Hepatocyte (in vitro differentiated cells): ENCODE measurements around the gene MOB2. TPM values are rescaled to one million over a fixed set of nuclear protein-coding genes. Genes with fewer than 3 reads are reported as not detected.

Experiments used
- DNase-seq: peaks from one replicate; pipeline ENCODE4 v3.0.0-alpha.2; 2016; ENCODE audit warnings: low spot score
- H2AFZ ChIP-seq: fragments of 200-600 bp; sonication (generic); 2 replicates; pipeline ENCODE4 v1.6.0; 2016; ENCODE audit warnings: antibody characterized with exemption, mild to moderate bottlenecking
- H3K27ac ChIP-seq: fragments of 200-600 bp; sonication (generic); 2 replicates; pipeline ENCODE4 v1.5.1; 2016; ENCODE audit warnings: mild to moderate bottlenecking
- H3K27me3 ChIP-seq: fragments of 200-600 bp; sonication (generic); 2 replicates; pipeline ENCODE4 v1.6.1; 2016
- H3K36me3 ChIP-seq: fragments of 200-600 bp; sonication (generic); replicated peaks from 2 replicates; pipeline ENCODE4 v1.5.1; 2016; ENCODE audit warnings: low read depth; ENCODE audit not compliant: insufficient read depth
- H3K4me1 ChIP-seq: fragments of 200-600 bp; sonication (generic); 2 replicates; pipeline ENCODE4 v1.5.1; 2016; ENCODE audit warnings: mild to moderate bottlenecking, moderate library complexity; ENCODE audit not compliant: insufficient read depth
- H3K4me2 ChIP-seq: fragments of 200-600 bp; sonication (generic); 2 replicates; pipeline ENCODE4 v1.6.0; 2016
- H3K4me3 ChIP-seq: fragments of 200-600 bp; sonication (generic); 2 replicates; pipeline ENCODE4 v1.5.1; 2016; ENCODE audit warnings: mild to moderate bottlenecking
- H3K79me2 ChIP-seq: fragments of 200-600 bp; sonication (generic); 2 replicates; pipeline ENCODE4 v1.6.0; 2017; ENCODE audit warnings: mild to moderate bottlenecking
- H3K9me2 ChIP-seq: fragments of 200-600 bp; sonication (generic); replicated peaks from 2 replicates; pipeline ENCODE4 v1.6.0; 2017; ENCODE audit warnings: mild to moderate bottlenecking; ENCODE audit not compliant: insufficient read depth
- H3K9me3 ChIP-seq: fragments of 200-600 bp; sonication (generic); 2 replicates; pipeline ENCODE4 v1.5.1; 2016; ENCODE audit warnings: low read depth, mild to moderate bottlenecking
- H4K20me1 ChIP-seq: fragments of 200-600 bp; sonication (generic); 2 replicates; pipeline ENCODE4 v1.6.0; 2016; ENCODE audit warnings: mild to moderate bottlenecking; ENCODE audit not compliant: insufficient read depth, poor library complexity, severe bottlenecking
- CTCF ChIP-seq: fragments of 200-600 bp; sonication (generic); IDR thresholded peaks from 2 replicates; pipeline ENCODE4 v1.5.1; 2016; ENCODE audit warnings: antibody characterized with exemption, mild to moderate bottlenecking; ENCODE audit not compliant: poor library complexity
- EZH2 ChIP-seq: fragments of 200-600 bp; sonication (generic); IDR thresholded peaks from 2 replicates; pipeline ENCODE4 v1.6.1; 2016; ENCODE audit warnings: antibody characterized with exemption, mild to moderate bottlenecking, borderline replicate concordance
- EZH2phosphoT487 ChIP-seq: fragments of 200-600 bp; sonication (generic); IDR thresholded peaks from one replicate; pipeline ENCODE4 v1.6.1; 2018; ENCODE audit warnings: antibody characterized with exemption, mild to moderate bottlenecking, low read depth, moderate library complexity; ENCODE audit not compliant: unreplicated experiment, severe bottlenecking
- WGBS: methylation state at CpG from one replicate; pipeline ENCODE4 v1.1.6; 2016; ENCODE audit warnings: low lambda C conversion rate; ENCODE audit errors: missing lambda C conversion rate; 5-methylcytosine and 5-hydroxymethylcytosine counted together
- polyA plus RNA-seq: library from polyadenylated mRNA; unstranded; fragments of >200 nt; fragmentation: Nextera tagmentation; extraction: Ambion mirVana; gene quantifications from 2 replicates; pipeline ENCODE4 v1.2.1, GENCODE V29; 2016
- total RNA-seq: library from RNA; depleted of rRNA; stranded (reverse); fragments of >200 nt; gene quantifications from 2 replicates; pipeline ENCODE4 v1.2.3, GENCODE V29; 2014

Gene MOB2
- total and polyA plus RNA-seq, 2 experiments from 2014 or later, result 12.5 to 48.2 TPM

- no peaks in the 10 kb centered on the region for H3K36me3 ChIP-seq
- H2AFZ ChIP-seq, result no peak overlapping the region
- H3K4me2 ChIP-seq, result no peak overlapping the region
- H3K27ac ChIP-seq, result no peak overlapping the region
- H3K9me2 ChIP-seq, result no peaks in the 10 kb centered on the region
- TF ChIP-seq EZH2phosphoT487, result no peak
- TF ChIP-seq CTCF, result no peak
- TF ChIP-seq EZH2, result no peak
- H3K27me3 ChIP-seq, result no peaks in the 10 kb centered on the region
- WGBS, result 90% methylated on average over 24 of the region's 24 CpGs
- peaks cover under 1% of the 10 kb centered on the region for H3K4me1 ChIP-seq
- H3K79me2 ChIP-seq, result peaks cover 60% of the 10 kb centered on the region
- H3K4me3 ChIP-seq, result no peak overlapping the region
- no peak for DNase-seq
- H3K9me3 ChIP-seq, result no peaks in the 10 kb centered on the region
- H4K20me1 ChIP-seq, result peaks cover 58% of the 10 kb centered on the region
Measured at GRCh38 chr11:1502168-1502953, 15.8 kb upstream of the MOB2 start.

GRCh38 chr11:1501421-1502167 lies 15.0 kb upstream of the MOB2 start:
- H3K4me1 ChIP-seq, result no peaks in the 10 kb centered on the region
- H3K4me3 ChIP-seq, result no peak overlapping the region
- H3K4me2 ChIP-seq, result no peak overlapping the region
- H3K9me3 ChIP-seq, result no peaks in the 10 kb centered on the region
- DNase-seq, result no peak
- H4K20me1 ChIP-seq, result peaks cover 59% of the 10 kb centered on the region
- no peak overlapping the region for H2AFZ ChIP-seq
- no peak overlapping the region for H3K27ac ChIP-seq
- H3K9me2 ChIP-seq, result no peaks in the 10 kb centered on the region
- peaks cover 57% of the 10 kb centered on the region for H3K79me2 ChIP-seq
- no peaks in the 10 kb centered on the region for H3K36me3 ChIP-seq
- WGBS, result 96% methylated on average over 22 of the region's 25 CpGs
- no peaks in the 10 kb centered on the region for H3K27me3 ChIP-seq
- TF ChIP-seq EZH2phosphoT487 (no peak), EZH2 (no peak), CTCF (no peak)

GRCh38 chr11:1500466-1501420 lies 14.2 kb upstream of the MOB2 start:
- H4K20me1 ChIP-seq, result peaks cover 61% of the 10 kb centered on the region
- no peak overlapping the region for H3K27ac ChIP-seq
- no peaks in the 10 kb centered on the region for H3K4me1 ChIP-seq
- no peak overlapping the region for H3K4me2 ChIP-seq
- peaks cover 57% of the 10 kb centered on the region for H3K79me2 ChIP-seq
- no peaks in the 10 kb centered on the region for H3K27me3 ChIP-seq
- DNase-seq, result no peak
- H3K36me3 ChIP-seq, result no peaks in the 10 kb centered on the region
- whole genome bisulfite sequencing, result 95% methylated on average over 27 of the region's 28 CpGs
- no peak overlapping the region for H3K4me3 ChIP-seq
- H2AFZ ChIP-seq, result no peak overlapping the region
- H3K9me3 ChIP-seq, result no peaks in the 10 kb centered on the region
- no peaks in the 10 kb centered on the region for H3K9me2 ChIP-seq
- TF ChIP-seq EZH2, result no peak
